Mucosa of gallbladder (tissue), 1 donor: ENCODE results near the gene AGER. TPM values are rescaled to one million over a fixed set of nuclear protein-coding genes. Genes with fewer than 3 reads are reported as not detected.
"Not testable (repeated sequence)": the region's sequence is repeated elsewhere in the genome, so short reads cannot be mapped to it uniquely, and the experiment has no call there.

Experiments
- DNase-seq: peaks from one replicate; pipeline ENCODE4 v3.0.0-alpha.2; 2020; ENCODE audit warnings: low spot score
- total RNA-seq: library from RNA; stranded (reverse); gene quantifications from one replicate; pipeline ENCODE4 v1.2.1, GENCODE V29; 2021
- donor health status: DM: no; HTN: no; CAD: no.

AGER gene
- 11.8 TPM for total RNA-seq

- no peak for DNase-seq
Measured at GRCh38 chr6:32184084-32184640, at the start of gene AGER. Gene AGER (minus strand): TSS chr6:32184253. CDS start chr6:32184222, 31 bp downstream.

GRCh38 chr6:32226434-32226833 lies 42.4 kb upstream of the AGER start:
- no peak for DNase-seq

GRCh38 chr6:32224696-32225095 lies 40.6 kb upstream of the AGER start:
- no peak for DNase-seq

GRCh38 chr6:32223258-32224235 lies 39.5 kb upstream of the AGER start, which contains the start of gene NOTCH4:
Gene NOTCH4 (minus strand): TSS chr6:32224067. CDS start chr6:32223928, 139 bp downstream.
- DNase-seq, result no peak

- no peak for DNase-seq
Measured at GRCh38 chr6:32222333-32223230, 38.5 kb upstream of the AGER start.

- no peak for DNase-seq
Measured at GRCh38 chr6:32220021-32220420, 36.0 kb upstream of the AGER start.

- DNase-seq, result no peak
Measured at GRCh38 chr6:32218167-32218566, 34.1 kb upstream of the AGER start.

GRCh38 chr6:32216998-32217397 lies 32.9 kb upstream of the AGER start:
- DNase-seq, result no peak

GRCh38 chr6:32216285-32216684 lies 32.2 kb upstream of the AGER start:
- no peak for DNase-seq

GRCh38 chr6:32215617-32216016 lies 31.6 kb upstream of the AGER start:
- no peak for DNase-seq

GRCh38 chr6:32214126-32214525 lies 30.1 kb upstream of the AGER start:
- no peak for DNase-seq

GRCh38 chr6:32213649-32214048 lies 29.6 kb upstream of the AGER start:
- no peak for DNase-seq

- DNase-seq, result no peak
Measured at GRCh38 chr6:32212076-32212760, 28.2 kb upstream of the AGER start.

GRCh38 chr6:32211432-32211831 lies 27.4 kb upstream of the AGER start:
- not testable (repeated sequence) for DNase-seq

GRCh38 chr6:32210191-32210601 lies 26.1 kb upstream of the AGER start:
- no peak for DNase-seq

- no peak for DNase-seq
Measured at GRCh38 chr6:32208996-32209395, 24.9 kb upstream of the AGER start.

- DNase-seq, result no peak
Measured at GRCh38 chr6:32204268-32204715, 20.2 kb upstream of the AGER start.

GRCh38 chr6:32203426-32204267 lies 19.6 kb upstream of the AGER start:
- no peak for DNase-seq

- no peak for DNase-seq
Measured at GRCh38 chr6:32202186-32202585, 18.1 kb upstream of the AGER start.

GRCh38 chr6:32200711-32201475 lies 16.8 kb upstream of the AGER start:
- no peak for DNase-seq
